HepG2 (cell line): ENCODE data around the gene OGA.
A peak's percentile ranks its signal among the peaks of the same experiment; 100 is the strongest.

Experiments used
- AHDC1 ChIP-seq: sonication (generic); formaldehyde crosslinking; IDR thresholded peaks from 2 replicates; pipeline ENCODE4 v1.5.1; 2020; ENCODE audit warnings: mild to moderate bottlenecking, missing genetic modification reagents, borderline replicate concordance
- ATF7 ChIP-seq, 2 experiments: fragments of 450-650 bp in 1 of 2; sonication (generic) in 1 of 2; formaldehyde crosslinking in 1 of 2; IDR thresholded peaks; 2 replicates each; pipeline versions ENCODE4 v1.4.0 to v1.6.1; 2016 to 2020; ENCODE audit warnings: antibody characterized with exemption in 1 of 2, mild to moderate bottlenecking in 1 of 2, missing genetic modification reagents in 1 of 2
- CTCF ChIP-seq: sonication (generic); formaldehyde crosslinking; IDR thresholded peaks from 2 replicates; pipeline ENCODE4 v1.5.0; 2020; ENCODE audit warnings: mild to moderate bottlenecking, missing genetic modification reagents, moderate library complexity
- DPF2 ChIP-seq: sonication (generic); formaldehyde crosslinking; IDR thresholded peaks from 2 replicates; pipeline ENCODE4 v1.4.0; 2020; ENCODE audit warnings: mild to moderate bottlenecking, low read depth, missing genetic modification reagents, borderline replicate concordance
- GPBP1L1 ChIP-seq: sonication (generic); formaldehyde crosslinking; IDR thresholded peaks from 2 replicates; pipeline ENCODE4 v1.5.0; 2020; ENCODE audit warnings: mild to moderate bottlenecking, missing genetic modification reagents
- HDAC2 ChIP-seq: sonication (generic); formaldehyde crosslinking; IDR thresholded peaks from 2 replicates; pipeline ENCODE4 v1.4.0; 2020; ENCODE audit warnings: missing genetic modification reagents
- JUND ChIP-seq: sonication (generic); formaldehyde crosslinking; IDR thresholded peaks from 2 replicates; pipeline ENCODE4 v1.8.0; 2022; ENCODE audit warnings: mild to moderate bottlenecking, missing genetic modification reagents
- NBN ChIP-seq: fragments of 450-650 bp; conservative IDR thresholded peaks from 2 replicates; pipeline ENCODE4 v1.6.1; 2017
- RAD21 ChIP-seq: fragments of 450-650 bp; formaldehyde crosslinking; IDR thresholded peaks from 2 replicates; pipeline ENCODE4 v1.5.0; 2020; ENCODE audit warnings: mild to moderate bottlenecking
- RFXANK ChIP-seq: IDR thresholded peaks from 2 replicates; pipeline ENCODE4 v1.6.1; 2016
- XRCC5 ChIP-seq: fragments of 200-400 bp; formaldehyde crosslinking; optimal IDR thresholded peaks from 2 replicates; pipeline ENCODE3; 2017; ENCODE audit warnings: mild to moderate bottlenecking, low read length
- ZNF619 ChIP-seq: sonication (generic); formaldehyde crosslinking; IDR thresholded peaks from 2 replicates; pipeline ENCODE4 v1.4.0; 2020; ENCODE audit warnings: mild to moderate bottlenecking, missing genetic modification reagents
- TF ChIP-seq, protein P1 (sequence below): sonication (generic); formaldehyde crosslinking; IDR thresholded peaks from 2 replicates; pipeline ENCODE4 v1.8.0; 2022; ENCODE audit warnings: mild to moderate bottlenecking, missing genetic modification reagents
- TF ChIP-seq, protein P2 (sequence below): sonication (generic); formaldehyde crosslinking; IDR thresholded peaks from 2 replicates; pipeline ENCODE4 v1.4.0; 2020; ENCODE audit warnings: missing genetic modification reagents, borderline replicate concordance

DNA sequence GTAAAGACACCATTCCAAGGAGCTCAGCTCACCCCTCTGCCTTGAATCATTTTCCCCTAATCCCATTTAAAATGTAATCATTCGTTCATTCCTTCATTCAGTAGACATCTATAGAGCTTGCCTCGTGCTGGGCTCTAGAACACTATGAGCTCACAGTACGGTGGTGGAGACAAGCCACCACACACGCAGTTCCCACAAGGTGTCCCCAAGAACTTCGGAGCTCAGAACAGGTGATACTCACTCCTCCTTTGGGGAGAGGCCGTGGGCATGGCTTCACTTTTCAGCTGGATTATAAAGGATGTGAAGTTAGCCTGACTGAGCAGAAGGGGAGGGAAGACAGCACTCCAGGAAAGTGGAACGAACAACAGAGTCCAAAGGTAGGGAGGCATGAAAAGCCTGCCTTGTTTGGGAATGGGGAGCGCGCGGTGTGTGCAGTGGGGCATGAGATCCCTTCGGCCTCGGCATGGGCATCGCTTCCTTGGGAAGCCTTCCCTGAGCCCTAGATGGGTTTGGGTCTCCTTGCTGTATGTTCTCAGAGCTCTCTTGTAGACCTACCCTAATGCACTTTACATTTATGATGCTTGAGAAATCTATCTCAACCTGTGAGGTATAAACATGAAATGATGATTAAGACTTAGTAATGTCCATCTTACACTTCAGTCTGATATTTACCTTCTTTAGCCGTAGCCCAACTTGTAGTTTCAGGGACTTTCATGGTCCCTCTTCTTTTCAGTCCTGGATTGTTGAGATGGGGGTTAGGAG lies 809 bp upstream of the OGA start:
- TF ChIP-seq AHDC1 (CRISPR knock-in tag) (no peak), NBN (no peak), ZNF619 (CRISPR knock-in tag) (no peak), DPF2 (CRISPR knock-in tag) (no peak), XRCC5 (no peak), CTCF (CRISPR knock-in tag) (no peak), ATF7 (IDR thresholded peaks at IDR 0.05) (no peak), ATF7 (CRISPR knock-in tag; IDR thresholded peaks at IDR 0.05) (no peak), GPBP1L1 (no peak), HDAC2 (0 out of 2 replicates have a peak, but pooled peaks have one; percentile 26), RAD21 (CRISPR knock-in tag) (no peak), RFXANK (CRISPR knock-in tag) (no peak), JUND (CRISPR knock-in tag) (no peak)
- TF ChIP-seq, protein P1, sequence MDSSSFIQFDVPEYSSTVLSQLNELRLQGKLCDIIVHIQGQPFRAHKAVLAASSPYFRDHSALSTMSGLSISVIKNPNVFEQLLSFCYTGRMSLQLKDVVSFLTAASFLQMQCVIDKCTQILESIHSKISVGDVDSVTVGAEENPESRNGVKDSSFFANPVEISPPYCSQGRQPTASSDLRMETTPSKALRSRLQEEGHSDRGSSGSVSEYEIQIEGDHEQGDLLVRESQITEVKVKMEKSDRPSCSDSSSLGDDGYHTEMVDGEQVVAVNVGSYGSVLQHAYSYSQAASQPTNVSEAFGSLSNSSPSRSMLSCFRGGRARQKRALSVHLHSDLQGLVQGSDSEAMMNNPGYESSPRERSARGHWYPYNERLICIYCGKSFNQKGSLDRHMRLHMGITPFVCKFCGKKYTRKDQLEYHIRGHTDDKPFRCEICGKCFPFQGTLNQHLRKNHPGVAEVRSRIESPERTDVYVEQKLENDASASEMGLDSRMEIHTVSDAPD (CRISPR knock-in tag): no peak
- TF ChIP-seq, protein P2, sequence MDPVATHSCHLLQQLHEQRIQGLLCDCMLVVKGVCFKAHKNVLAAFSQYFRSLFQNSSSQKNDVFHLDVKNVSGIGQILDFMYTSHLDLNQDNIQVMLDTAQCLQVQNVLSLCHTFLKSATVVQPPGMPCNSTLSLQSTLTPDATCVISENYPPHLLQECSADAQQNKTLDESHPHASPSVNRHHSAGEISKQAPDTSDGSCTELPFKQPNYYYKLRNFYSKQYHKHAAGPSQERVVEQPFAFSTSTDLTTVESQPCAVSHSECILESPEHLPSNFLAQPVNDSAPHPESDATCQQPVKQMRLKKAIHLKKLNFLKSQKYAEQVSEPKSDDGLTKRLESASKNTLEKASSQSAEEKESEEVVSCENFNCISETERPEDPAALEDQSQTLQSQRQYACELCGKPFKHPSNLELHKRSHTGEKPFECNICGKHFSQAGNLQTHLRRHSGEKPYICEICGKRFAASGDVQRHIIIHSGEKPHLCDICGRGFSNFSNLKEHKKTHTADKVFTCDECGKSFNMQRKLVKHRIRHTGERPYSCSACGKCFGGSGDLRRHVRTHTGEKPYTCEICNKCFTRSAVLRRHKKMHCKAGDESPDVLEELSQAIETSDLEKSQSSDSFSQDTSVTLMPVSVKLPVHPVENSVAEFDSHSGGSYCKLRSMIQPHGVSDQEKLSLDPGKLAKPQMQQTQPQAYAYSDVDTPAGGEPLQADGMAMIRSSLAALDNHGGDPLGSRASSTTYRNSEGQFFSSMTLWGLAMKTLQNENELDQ (CRISPR knock-in tag): no peak
